Measurements from ENCODE around the gene RASSF3. TPM values are rescaled to one million over a fixed set of nuclear protein-coding genes. Genes with fewer than 3 reads are reported as not detected.
"Not testable (repeated sequence)": the region's sequence is repeated elsewhere in the genome, so short reads cannot be mapped to it uniquely, and the experiment has no call there.

Gene RASSF3
- total RNA-seq, 1 donor from 2014 or later: 28.2 TPM

GRCh38 chr12:64685050-64685449, 74.8 kb downstream of the RASSF3 start:
- DNase-seq: no peak
- no peak overlapping the region for H3K4me3 Mint-ChIP-seq (ENCODE audit: unreplicated experiment)
- no peaks in the 10 kb centered on the region for H3K36me3 Mint-ChIP-seq (ENCODE audit: unreplicated experiment)
- H3K27ac Mint-ChIP-seq (ENCODE audit: unreplicated experiment): no peak overlapping the region
- peaks cover 4% of the 10 kb centered on the region for H3K9me3 Mint-ChIP-seq (ENCODE audit: unreplicated experiment)
- H3K27me3 Mint-ChIP-seq (ENCODE audit: unreplicated experiment): peaks cover 3% of the 10 kb centered on the region
- TF ChIP-seq CTCF (IDR thresholded peaks at IDR 0.05; ENCODE audit: partially characterized antibody, unreplicated experiment): no peak
- peaks cover 27% of the 10 kb centered on the region for H3K4me1 Mint-ChIP-seq (ENCODE audit: low read depth, unreplicated experiment)

- H3K4me3 Mint-ChIP-seq (ENCODE audit: unreplicated experiment): no peak overlapping the region
- H3K36me3 Mint-ChIP-seq (ENCODE audit: unreplicated experiment): no peaks in the 10 kb centered on the region
- peaks cover 4% of the 10 kb centered on the region for H3K9me3 Mint-ChIP-seq (ENCODE audit: unreplicated experiment)
- peaks cover 2% of the 10 kb centered on the region for H3K27me3 Mint-ChIP-seq (ENCODE audit: unreplicated experiment)
- no peak for TF ChIP-seq CTCF (IDR thresholded peaks at IDR 0.05; ENCODE audit: partially characterized antibody, unreplicated experiment)
- H3K4me1 Mint-ChIP-seq (ENCODE audit: low read depth, unreplicated experiment): peaks cover 27% of the 10 kb centered on the region
- H3K27ac Mint-ChIP-seq (ENCODE audit: unreplicated experiment): no peak overlapping the region
- no peak for DNase-seq
Measured at GRCh38 chr12:64685605-64686004, 75.3 kb downstream of the RASSF3 start.

- Mint-ChIP-seq H3K4me3 (ENCODE audit: unreplicated experiment) (no peak overlapping the region), H3K27me3 (ENCODE audit: unreplicated experiment) (peaks cover 2% of the 10 kb centered on the region), H3K27ac (ENCODE audit: unreplicated experiment) (no peak overlapping the region), H3K36me3 (ENCODE audit: unreplicated experiment) (no peaks in the 10 kb centered on the region), H3K9me3 (ENCODE audit: unreplicated experiment) (peaks cover 1% of the 10 kb centered on the region), H3K4me1 (ENCODE audit: low read depth, unreplicated experiment) (peaks cover 36% of the 10 kb centered on the region)
- TF ChIP-seq CTCF (IDR thresholded peaks at IDR 0.05; ENCODE audit: partially characterized antibody, unreplicated experiment): no peak
- no peak for DNase-seq
Measured at GRCh38 chr12:64687816-64688215, 77.5 kb downstream of the RASSF3 start.

GRCh38 chr12:64688219-64688618, 77.9 kb downstream of the RASSF3 start:
- Mint-ChIP-seq H3K9me3 (ENCODE audit: unreplicated experiment) (peaks cover 1% of the 10 kb centered on the region), H3K36me3 (ENCODE audit: unreplicated experiment) (no peaks in the 10 kb centered on the region), H3K27me3 (ENCODE audit: unreplicated experiment) (peaks cover 2% of the 10 kb centered on the region), H3K4me1 (ENCODE audit: low read depth, unreplicated experiment) (peaks cover 34% of the 10 kb centered on the region), H3K4me3 (ENCODE audit: unreplicated experiment) (no peak overlapping the region), H3K27ac (ENCODE audit: unreplicated experiment) (no peak overlapping the region)
- no peak for TF ChIP-seq CTCF (IDR thresholded peaks at IDR 0.05; ENCODE audit: partially characterized antibody, unreplicated experiment)
- no peak for DNase-seq

- no peaks in the 10 kb centered on the region for H3K27me3 Mint-ChIP-seq (ENCODE audit: unreplicated experiment)
- H3K9me3 Mint-ChIP-seq (ENCODE audit: unreplicated experiment): peaks cover 1% of the 10 kb centered on the region
- H3K4me1 Mint-ChIP-seq (ENCODE audit: low read depth, unreplicated experiment): peaks cover 33% of the 10 kb centered on the region
- DNase-seq: no peak
- H3K36me3 Mint-ChIP-seq (ENCODE audit: unreplicated experiment): no peaks in the 10 kb centered on the region
- no peak for TF ChIP-seq CTCF (IDR thresholded peaks at IDR 0.05; ENCODE audit: partially characterized antibody, unreplicated experiment)
- H3K4me3 Mint-ChIP-seq (ENCODE audit: unreplicated experiment): no peak overlapping the region
- peak overlapping the region; percentile 38 for H3K27ac Mint-ChIP-seq (ENCODE audit: unreplicated experiment)
Measured at GRCh38 chr12:64688715-64689114, 78.4 kb downstream of the RASSF3 start.

GRCh38 chr12:64690236-64690635, 79.9 kb downstream of the RASSF3 start:
- DNase-seq; H3K36me3 Mint-ChIP-seq (ENCODE audit: unreplicated experiment); H3K27me3 Mint-ChIP-seq (ENCODE audit: unreplicated experiment); H3K27ac Mint-ChIP-seq (ENCODE audit: unreplicated experiment); H3K4me3 Mint-ChIP-seq (ENCODE audit: unreplicated experiment); H3K9me3 Mint-ChIP-seq (ENCODE audit: unreplicated experiment): not testable (repeated sequence)
- peaks cover 39% of the 10 kb centered on the region for H3K4me1 Mint-ChIP-seq (ENCODE audit: low read depth, unreplicated experiment)

Data from glutamatergic neuron (in vitro differentiated cells).